Muscle layer of duodenum (tissue), 2 donors: Measurements from ENCODE around the gene TMEM176A.

Source experiments
- H3K27ac ChIP-seq: one replicate; pipeline ENCODE4 v1.7.0; 2013; ENCODE audit warnings: mild to moderate bottlenecking, low read length
- H3K27me3 ChIP-seq: one replicate; pipeline ENCODE4 v1.7.0; 2013; ENCODE audit warnings: low read depth, mild to moderate bottlenecking, control low read depth, low read length
- H3K36me3 ChIP-seq, 2 donors: one replicate each; pipeline ENCODE4 v1.7.0; 2013; ENCODE audit warnings: low read length in 2 of 2, control low read depth in 1 of 2, mild to moderate bottlenecking in 1 of 2; ENCODE audit not compliant: insufficient read depth in 2 of 2, control insufficient read depth in 1 of 2
- H3K4me1 ChIP-seq, 2 donors: one replicate each; pipeline ENCODE4 v1.7.0; 2013; ENCODE audit warnings: low read length in 2 of 2, mild to moderate bottlenecking in 2 of 2, control low read depth in 1 of 2, moderate library complexity in 1 of 2; ENCODE audit not compliant: insufficient read depth in 2 of 2, control insufficient read depth in 1 of 2
- H3K4me3 ChIP-seq, 2 donors: one replicate each; pipeline ENCODE4 v1.7.0; 2013; ENCODE audit warnings: low read length in 2 of 2, low read depth in 1 of 2, mild to moderate bottlenecking in 1 of 2
- H3K9me3 ChIP-seq, 2 donors: one replicate each; pipeline ENCODE4 v1.7.0; 2013; ENCODE audit warnings: low read length in 2 of 2, control low read depth in 1 of 2, mild to moderate bottlenecking in 1 of 2; ENCODE audit not compliant: control insufficient read depth in 1 of 2
- donor health status: healthy.

The TMEM176A gene

GRCh38 chr7:150790416-150791075, 10.0 kb upstream of the TMEM176A start:
- Histone ChIP-seq H3K4me1 (peaks cover 21 to 25% of the 10 kb centered on the region in 2 donors), H3K4me3 (no peak overlapping the region), H3K27ac (no peak overlapping the region), H3K27me3 (no peaks in the 10 kb centered on the region), H3K36me3 (peaks cover 10 to 21% of the 10 kb centered on the region in 2 donors), H3K9me3 (no peaks in the 10 kb centered on the region)

DNA sequence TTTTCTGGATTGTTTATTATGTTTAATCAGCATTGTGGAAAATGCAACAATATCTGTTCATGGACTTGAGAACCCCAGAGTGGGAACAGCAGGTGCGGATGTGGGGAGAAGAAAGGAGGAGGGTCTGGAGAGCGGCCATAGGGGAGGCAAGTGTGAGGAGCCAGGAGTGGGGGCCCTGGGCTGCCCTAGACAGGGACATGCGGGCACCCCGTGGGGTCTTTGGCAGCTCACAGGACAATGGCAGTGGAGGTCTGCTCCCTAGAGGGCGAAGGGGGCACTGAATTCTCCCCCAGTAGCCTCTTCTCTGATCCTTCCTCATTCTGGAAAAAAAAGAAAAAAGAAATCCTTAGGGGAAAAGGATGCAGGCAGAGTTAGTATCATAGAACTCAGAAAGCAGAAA, 9.3 kb upstream of the TMEM176A start:
- Histone ChIP-seq H3K9me3 (peaks cover 0 to 2% of the 10 kb centered on the region in 2 donors), H3K4me3 (no peak overlapping the region), H3K27ac (no peak overlapping the region), H3K27me3 (no peaks in the 10 kb centered on the region), H3K4me1 (peaks cover 15 to 25% of the 10 kb centered on the region in 2 donors), H3K36me3 (peaks cover 10 to 27% of the 10 kb centered on the region in 2 donors)

- Histone ChIP-seq H3K36me3 (peaks cover 10 to 27% of the 10 kb centered on the region in 2 donors), H3K27me3 (no peaks in the 10 kb centered on the region), H3K27ac (no peak overlapping the region), H3K4me1 (peaks cover 13 to 23% of the 10 kb centered on the region in 2 donors), H3K9me3 (peaks cover 0 to 2% of the 10 kb centered on the region in 2 donors), H3K4me3 (no peak overlapping the region)
Observed at GRCh38 chr7:150791746-150792452, 8.7 kb upstream of the TMEM176A start.

DNA sequence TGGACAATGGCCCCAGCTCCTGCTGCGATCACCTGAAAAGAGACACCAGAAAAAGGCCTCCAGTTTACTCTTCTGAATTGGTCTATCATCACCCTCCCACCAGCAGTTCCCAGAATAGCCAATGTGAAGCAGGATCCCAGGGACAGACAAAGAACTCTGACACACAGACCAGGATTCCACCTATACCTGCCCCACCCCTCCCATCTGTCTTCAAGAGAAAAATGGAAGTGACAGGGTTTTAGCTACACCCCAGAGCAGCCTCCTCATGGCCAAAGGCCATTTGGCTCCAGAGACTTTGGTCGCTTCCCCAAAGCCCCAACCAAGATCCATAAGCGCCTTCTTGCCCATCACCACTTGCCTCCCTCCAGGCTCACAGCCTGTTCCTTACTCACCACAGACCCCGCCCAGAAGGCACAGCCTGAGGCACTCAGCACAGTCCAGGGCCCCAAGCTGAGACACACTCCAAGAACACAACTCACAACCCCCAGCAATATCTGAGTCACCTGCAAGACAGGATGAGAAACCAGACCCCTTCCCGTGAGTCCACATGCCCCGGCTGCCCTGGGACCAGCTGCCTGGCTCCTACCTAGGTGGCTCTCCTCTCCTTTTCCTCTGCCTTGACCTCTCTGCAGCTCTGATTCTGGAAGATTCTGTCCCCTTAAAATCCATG, 6.9 kb upstream of the TMEM176A start:
- Histone ChIP-seq H3K27me3 (no peaks in the 10 kb centered on the region), H3K4me3 (no peak overlapping the region), H3K27ac (no peak overlapping the region), H3K36me3 (peaks cover 10 to 27% of the 10 kb centered on the region in 2 donors), H3K4me1 (peaks cover 0 to 5% of the 10 kb centered on the region in 2 donors), H3K9me3 (peaks cover 0 to 2% of the 10 kb centered on the region in 2 donors)

DNA sequence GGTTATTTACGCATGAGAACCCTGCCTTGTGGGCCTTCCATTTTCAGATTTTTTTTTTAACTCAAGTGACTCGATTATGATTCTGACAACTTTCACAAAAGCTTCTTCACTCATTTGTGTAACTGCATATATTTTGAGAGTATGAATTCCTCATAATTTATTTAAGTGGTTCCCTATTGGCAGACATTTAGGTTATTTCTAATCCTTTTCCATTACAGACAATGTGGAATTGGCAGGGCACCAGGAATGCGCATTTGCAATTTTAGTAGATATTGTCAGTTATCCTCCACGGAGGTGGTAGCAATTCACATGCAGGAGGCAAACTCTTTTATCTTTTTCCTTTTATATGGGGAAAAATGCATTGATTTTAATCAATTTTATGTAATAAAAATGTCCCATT, 2.9 kb upstream of the TMEM176A start:
- H3K36me3 ChIP-seq = peaks cover 0 to 16% of the 10 kb centered on the region in 2 donors
- peaks cover 9 to 11% of the 10 kb centered on the region in 2 donors for H3K4me1 ChIP-seq
- H3K27ac ChIP-seq = no peak overlapping the region
- peaks cover 4% of the 10 kb centered on the region for H3K27me3 ChIP-seq
- H3K4me3 ChIP-seq = no peak overlapping the region
- peaks cover 0 to 2% of the 10 kb centered on the region in 2 donors for H3K9me3 ChIP-seq

DNA sequence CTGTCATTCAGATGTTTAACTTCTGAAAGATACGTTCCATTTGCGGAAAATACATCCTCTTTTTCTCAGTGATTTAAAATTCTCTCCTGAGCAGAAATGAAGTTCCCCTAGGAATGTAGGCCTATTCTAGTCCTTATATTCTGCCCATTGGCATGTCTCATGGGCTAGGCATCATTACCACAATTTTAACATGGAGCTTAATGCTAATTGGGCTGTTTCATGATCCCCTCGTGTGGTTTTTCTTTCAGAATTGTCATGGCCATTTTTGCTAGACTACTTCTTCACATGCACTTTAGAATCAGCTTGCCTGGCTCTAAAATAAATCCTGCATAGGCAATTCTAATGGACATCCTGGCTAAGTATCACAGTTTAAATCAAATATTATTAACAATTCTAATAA, 1.4 kb upstream of the TMEM176A start:
- Histone ChIP-seq H3K36me3 (peaks cover 2 to 13% of the 10 kb centered on the region in 2 donors), H3K9me3 (peaks cover 0 to 2% of the 10 kb centered on the region in 2 donors), H3K27ac (peak overlapping the region; percentile 53), H3K4me1 (peaks cover 9 to 11% of the 10 kb centered on the region in 2 donors), H3K4me3 (peak overlapping the region; percentile 73 to 75), H3K27me3 (peaks cover 4% of the 10 kb centered on the region)

DNA sequence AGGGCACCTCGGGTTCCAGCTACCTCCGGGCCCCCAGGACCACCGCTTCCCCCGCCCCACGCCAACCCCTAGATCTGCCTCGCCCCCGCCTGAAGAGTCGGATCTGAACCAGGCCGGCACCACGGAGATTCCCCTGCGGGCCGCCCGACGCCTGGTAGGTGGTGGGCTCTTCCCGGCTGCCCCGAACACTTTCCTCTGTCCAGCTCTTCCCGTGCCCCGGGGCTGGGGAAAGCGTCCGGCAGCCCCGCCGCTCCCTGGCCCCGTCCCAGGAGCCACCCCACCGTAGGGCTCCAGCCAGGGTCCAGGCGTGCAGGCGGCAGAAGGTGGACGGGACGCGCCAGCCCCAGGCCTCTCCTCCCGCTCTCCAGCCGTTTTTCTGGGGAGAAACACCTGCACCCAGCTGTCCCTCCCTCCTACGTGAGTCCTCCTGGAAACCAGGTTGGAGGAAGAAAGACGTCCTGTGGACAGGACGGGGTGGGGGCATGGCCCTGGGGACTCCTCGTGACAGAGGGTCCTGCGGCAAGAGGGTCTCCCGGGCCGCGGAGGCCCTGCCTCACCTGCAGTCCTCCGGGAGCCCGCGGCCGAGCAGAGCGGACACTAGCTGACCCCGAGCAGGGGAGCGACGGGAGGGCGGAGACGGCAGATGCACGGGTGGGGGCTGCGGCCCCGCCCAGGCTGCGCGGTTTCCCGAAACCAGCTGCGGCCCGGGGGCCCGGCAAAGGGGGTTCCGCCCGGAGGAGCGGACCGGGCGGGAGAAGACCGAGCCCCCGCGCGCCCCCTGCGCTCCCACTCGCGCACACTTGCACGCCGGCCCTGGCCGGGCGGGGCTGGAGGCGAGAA, 608 bp upstream of the TMEM176A start, which contains the start of gene TMEM176B:
TSS of gene TMEM176B (minus strand) at position 624 of the 840 bp plus-strand sequence. CDS start 3,795 bp downstream, outside the sequence.
- Histone ChIP-seq H3K27ac (peak within 1 kb of the TSS; percentile 53), H3K4me3 (peak within 1 kb of the TSS; percentile 73 to 75), H3K27me3 (peaks cover 4% of the 10 kb centered on the region), H3K9me3 (peaks cover 0 to 4% of the 10 kb centered on the region in 2 donors), H3K4me1 (peaks cover 9 to 11% of the 10 kb centered on the region in 2 donors), H3K36me3 (peaks cover 10 to 21% of the 10 kb centered on the region in 2 donors)

DNA sequence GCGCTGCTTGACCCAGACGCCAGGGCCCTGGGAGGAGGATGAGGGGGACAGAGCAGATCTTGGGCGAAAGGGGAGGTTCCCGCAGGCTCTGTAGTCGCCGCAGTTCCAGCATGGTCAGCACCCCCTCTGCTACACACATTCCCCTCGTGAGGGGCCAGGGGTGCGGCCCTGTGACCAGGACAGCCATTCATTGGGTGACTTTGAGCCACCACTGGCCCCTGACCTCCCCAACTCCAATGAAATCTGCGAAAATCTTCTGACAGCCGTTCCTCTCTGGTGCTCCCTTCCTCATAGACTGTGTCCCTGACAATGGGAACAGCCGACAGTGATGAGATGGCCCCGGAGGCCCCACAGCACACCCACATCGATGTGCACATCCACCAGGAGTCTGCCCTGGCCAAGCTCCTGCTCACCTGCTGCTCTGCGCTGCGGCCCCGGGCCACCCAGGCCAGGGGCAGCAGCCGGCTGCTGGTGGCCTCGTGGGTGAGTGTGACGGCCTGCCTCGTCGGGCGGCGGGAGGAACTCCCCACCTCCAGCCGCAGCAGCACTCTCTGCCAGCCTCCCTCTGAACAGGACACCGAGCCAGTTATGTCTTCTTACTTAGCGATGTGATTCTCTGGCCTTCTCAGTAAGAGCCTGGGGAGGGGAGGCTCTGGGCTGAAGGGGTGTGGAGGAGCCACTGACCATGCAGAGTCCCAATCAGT, 825 bp downstream of the TMEM176A start:
- Histone ChIP-seq H3K27me3 (peaks cover 4% of the 10 kb centered on the region), H3K9me3 (peaks cover 10 to 12% of the 10 kb centered on the region in 2 donors), H3K27ac (peak overlapping the region; percentile 45), H3K4me3 (peak overlapping the region; percentile 57 to 75), H3K36me3 (peaks cover 17 to 24% of the 10 kb centered on the region in 2 donors), H3K4me1 (peaks cover 9 to 11% of the 10 kb centered on the region in 2 donors)

- Histone ChIP-seq H3K9me3 (peaks cover 10 to 17% of the 10 kb centered on the region in 2 donors), H3K36me3 (peaks cover 17 to 27% of the 10 kb centered on the region in 2 donors), H3K4me3 (peak overlapping the region; percentile 57 to 75), H3K4me1 (peaks cover 9 to 11% of the 10 kb centered on the region in 2 donors), H3K27ac (no peak overlapping the region), H3K27me3 (peaks cover 4% of the 10 kb centered on the region)
Observed at GRCh38 chr7:150801946-150802771, 1.6 kb downstream of the TMEM176A start.
